H1 (cell line): Measurements from ENCODE around the gene ATG16L1. TPM values are rescaled to one million over a fixed set of nuclear protein-coding genes. Genes with fewer than 3 reads are reported as not detected.
A peak's percentile ranks its signal among the peaks of the same experiment; 100 is the strongest.

Experiments
- CTCF ChIA-PET: fragments of 300-600 bp; sonication (Branson Sonifier 250); formaldehyde crosslinking; loops from one replicate; lab custom pipeline; 2021; ENCODE audit not compliant: partially characterized antibody; lab: Charles Lee
- POLR2A ChIA-PET: fragments of 300-600 bp; sonication (Branson Sonifier 250); formaldehyde crosslinking; loops from one replicate; lab custom pipeline; 2021; ENCODE audit warnings: inconsistent platforms; ENCODE audit not compliant: partially characterized antibody; lab: Charles Lee
- DNase-seq, 2 experiments: peaks; one replicate each; pipeline versions ENCODE4 v3.0.0 to v3.0.0-alpha.2; 2010 to 2022; ENCODE audit warnings: low spot score in 2 of 2, low read depth in 1 of 2, mixed read lengths in 1 of 2
- FAIRE-seq: peaks from 2 replicates; lab custom pipeline; 2011; peaks lifted over from hg19 to GRCh38; lab: Jason Lieb, UNC
- H2AFZ ChIP-seq: 2 replicates; pipeline ENCODE4 v1.8.1; 2012; ENCODE audit warnings: low read length, inconsistent platforms
- H2AK5ac ChIP-seq: 2 replicates; pipeline ENCODE4 v1.6.1; 2013; ENCODE audit warnings: low read depth, low read length
- H2BK120ac ChIP-seq: replicated peaks from 2 replicates; pipeline ENCODE3; 2013; ENCODE audit warnings: low read depth, low read length, inconsistent platforms
- H2BK12ac ChIP-seq: 2 replicates; pipeline ENCODE4 v1.6.1; 2013; ENCODE audit warnings: low read depth, low read length
- H2BK15ac ChIP-seq: 2 replicates; pipeline ENCODE4 v1.6.1; 2013; ENCODE audit warnings: low read length
- H2BK20ac ChIP-seq: 2 replicates; pipeline ENCODE4 v1.6.1; 2013; ENCODE audit warnings: low read length
- H2BK5ac ChIP-seq: 2 replicates; pipeline ENCODE4 v1.6.1; 2013; ENCODE audit warnings: low read depth, low read length
- H3K14ac ChIP-seq: 2 replicates; pipeline ENCODE4 v1.6.1; 2013; ENCODE audit warnings: inconsistent platforms; ENCODE audit not compliant: insufficient read length
- H3K18ac ChIP-seq: 2 replicates; pipeline ENCODE4 v1.6.1; 2013; ENCODE audit warnings: low read length; ENCODE audit errors: extremely low read depth
- H3K23ac ChIP-seq: 2 replicates; pipeline ENCODE4 v1.6.1; 2013; ENCODE audit warnings: inconsistent platforms; ENCODE audit not compliant: insufficient read length
- H3K23me2 ChIP-seq: 2 replicates; pipeline ENCODE4 v1.6.1; 2013; ENCODE audit warnings: low read depth, low read length
- H3K27ac ChIP-seq: 2 replicates; pipeline ENCODE4 v1.6.1; 2011; ENCODE audit warnings: low read depth, low read length, inconsistent platforms
- H3K27me3 ChIP-seq, 4 experiments: replicated peaks in 1 of 4; 1 replicate in 1 of 4; 2 replicates in 3 of 4; pipeline versions ENCODE4 v1.6.1 to v1.8.1; 2011 to 2013; ENCODE audit warnings: low read length in 3 of 4, mild to moderate bottlenecking in 3 of 4, inconsistent platforms in 2 of 4, mixed read lengths in 2 of 4, moderate library complexity in 1 of 4; ENCODE audit not compliant: control insufficient read depth in 3 of 4, insufficient read depth in 3 of 4; ENCODE audit errors: extremely low read depth in 1 of 4
- H3K36me3 ChIP-seq, 4 experiments: 2 replicates each; pipeline versions ENCODE4 v1.6.1 to v1.8.1; 2011 to 2013; ENCODE audit warnings: mild to moderate bottlenecking in 4 of 4, low read length in 3 of 4, moderate library complexity in 2 of 4, control low read depth in 1 of 4, inconsistent platforms in 1 of 4; ENCODE audit not compliant: insufficient read depth in 4 of 4, control insufficient read depth in 2 of 4
- H3K4ac ChIP-seq: replicated peaks from 2 replicates; pipeline ENCODE3; 2013; ENCODE audit warnings: low read length, low read depth, mixed read lengths, inconsistent platforms; ENCODE audit not compliant: insufficient read length
- H3K4me1 ChIP-seq, 4 experiments: replicated peaks in 1 of 4; 1 replicate in 1 of 4; 2 replicates in 3 of 4; pipeline versions ENCODE4 v1.6.1 to v1.8.1; 2011 to 2013; ENCODE audit warnings: low read length in 3 of 4, inconsistent platforms in 2 of 4, mixed read lengths in 1 of 4; ENCODE audit not compliant: insufficient read depth in 4 of 4, control insufficient read depth in 3 of 4
- H3K4me2 ChIP-seq, 2 experiments: 2 replicates each; pipeline versions ENCODE4 v1.6.1 to v1.8.1; 2011 to 2013; ENCODE audit warnings: low read depth in 2 of 2, low read length in 2 of 2, control low read depth in 1 of 2, inconsistent platforms in 1 of 2, mild to moderate bottlenecking in 1 of 2; ENCODE audit not compliant: insufficient read depth in 1 of 2
- H3K4me3 ChIP-seq, 4 experiments: fragments of 200-600, 300-600 bp in 1 of 4; sonication (generic), shearing (Covaris generic), sonication (Bioruptor Twin) in 1 of 4; 2 replicates each; pipeline versions ENCODE4 v1.5.1 to v1.8.1; 2011 to 2016; ENCODE audit warnings: low read length in 4 of 4, low read depth in 3 of 4, control low read depth in 2 of 4, inconsistent platforms in 2 of 4, mild to moderate bottlenecking in 2 of 4, mixed read lengths in 1 of 4, moderate library complexity in 1 of 4; ENCODE audit not compliant: insufficient read depth in 2 of 4; ENCODE audit errors: extremely low read depth in 1 of 4
- H3K56ac ChIP-seq: replicated peaks from 2 replicates; pipeline ENCODE3; 2013; ENCODE audit warnings: low read depth, mild to moderate bottlenecking, mixed read lengths, low read length, inconsistent platforms; ENCODE audit not compliant: insufficient read length
- H3K79me1 ChIP-seq: 2 replicates; pipeline ENCODE4 v1.6.1; 2013; ENCODE audit warnings: low read depth, low read length, control low read depth
- H3K79me2 ChIP-seq, 2 experiments: 2 replicates each; pipeline versions ENCODE4 v1.6.1 to v1.8.1; 2012 to 2013; ENCODE audit warnings: low read length in 2 of 2, mild to moderate bottlenecking in 2 of 2, inconsistent platforms in 1 of 2; ENCODE audit not compliant: insufficient read depth in 2 of 2, control insufficient read depth in 1 of 2
- H3K9ac ChIP-seq, 4 experiments: replicated peaks in 1 of 4; 1 replicate in 1 of 4; 2 replicates in 3 of 4; pipeline versions ENCODE4 v1.6.1 to v1.8.1; 2011 to 2013; ENCODE audit warnings: low read depth in 3 of 4, low read length in 3 of 4, control low read depth in 2 of 4, mild to moderate bottlenecking in 2 of 4, moderate library complexity in 2 of 4, inconsistent platforms in 1 of 4; ENCODE audit errors: extremely low read depth in 1 of 4
- H3K9me3 ChIP-seq, 2 experiments: 2 replicates each; pipeline versions ENCODE4 v1.6.1 to v1.8.1; 2012 to 2013; ENCODE audit warnings: mild to moderate bottlenecking in 2 of 2, moderate library complexity in 2 of 2, control low read depth in 1 of 2, inconsistent platforms in 1 of 2, low read depth in 1 of 2, low read length in 1 of 2, mixed read lengths in 1 of 2; ENCODE audit not compliant: insufficient read depth in 2 of 2
- H4K20me1 ChIP-seq, 2 experiments: replicated peaks in 1 of 2; 2 replicates each; pipeline versions ENCODE3 to v1.8.1; 2011 to 2013; ENCODE audit warnings: inconsistent platforms in 2 of 2, low read length in 2 of 2, mild to moderate bottlenecking in 1 of 2; ENCODE audit not compliant: insufficient read depth in 2 of 2, control insufficient read depth in 1 of 2
- H4K5ac ChIP-seq: 2 replicates; pipeline ENCODE4 v1.6.1; 2013; ENCODE audit warnings: low read length, low read depth, mixed read lengths, inconsistent platforms; ENCODE audit not compliant: insufficient read length
- H4K8ac ChIP-seq: 2 replicates; pipeline ENCODE4 v1.8.0; 2013; ENCODE audit warnings: mild to moderate bottlenecking, moderate library complexity, low read length, inconsistent platforms; ENCODE audit not compliant: insufficient read depth; ENCODE audit errors: extremely low read depth
- H4K91ac ChIP-seq: replicated peaks from 2 replicates; pipeline ENCODE3; 2013; ENCODE audit warnings: low read length, mixed read lengths, inconsistent platforms; ENCODE audit not compliant: insufficient read length
- ATF3 ChIP-seq: IDR thresholded peaks from 2 replicates; pipeline ENCODE4 v1.6.1; 2011; ENCODE audit warnings: low read depth, mild to moderate bottlenecking, low read length; ENCODE audit not compliant: insufficient read depth
- CHD1 ChIP-seq: IDR thresholded peaks from 2 replicates; pipeline ENCODE4 v1.6.1; 2012; ENCODE audit warnings: low read depth, low read length, improper control_type of control experiment
- HDAC2 ChIP-seq, 2 experiments: fragments of 300-600 bp in 1 of 2; sonication (generic) in 1 of 2; IDR thresholded peaks; 2 replicates each; pipeline ENCODE4 v1.6.1; 2011 to 2012; ENCODE audit warnings: low read depth in 2 of 2, low read length in 2 of 2, mild to moderate bottlenecking in 2 of 2, moderate library complexity in 2 of 2, borderline replicate concordance in 1 of 2, inconsistent platforms in 1 of 2
- POU5F1 ChIP-seq: IDR thresholded peaks from 2 replicates; pipeline ENCODE4 v1.6.1; 2011; ENCODE audit warnings: low read depth, mild to moderate bottlenecking, low read length, moderate library complexity
- RFX5 ChIP-seq: IDR thresholded peaks from 2 replicates; pipeline ENCODE4 v1.6.1; 2011; ENCODE audit warnings: low read depth, low read length, improper control_type of control experiment, borderline replicate concordance
- SRF ChIP-seq: IDR thresholded peaks from 2 replicates; pipeline ENCODE4 v1.6.1; 2011; ENCODE audit warnings: mild to moderate bottlenecking, low read depth, low read length, moderate library complexity
- TAF7 ChIP-seq: optimal IDR thresholded peaks from 2 replicates; pipeline ENCODE3; 2011; ENCODE audit warnings: low read depth, mild to moderate bottlenecking, inconsistent platforms, low read length, moderate library complexity, borderline replicate concordance
- ZNF274 ChIP-seq: IDR thresholded peaks from 2 replicates; pipeline ENCODE4 v1.7.0; 2012; ENCODE audit warnings: low read length, borderline replicate concordance; ENCODE audit errors: extremely low read depth
- WGBS, 2 experiments: shearing (Covaris generic) in 1 of 2; methylation state at CpG; one replicate each; pipeline versions ENCODE4 v1.1.6 to v1.1.7; 2013 to 2015; ENCODE audit warnings: low lambda C conversion rate in 2 of 2, mixed read lengths in 2 of 2, inconsistent platforms in 1 of 2, low coverage in 1 of 2, missing lambda C conversion rate in 1 of 2; ENCODE audit not compliant: insufficient replicate concordance in 2 of 2, insufficient coverage in 1 of 2, insufficient read length in 1 of 2; ENCODE audit errors: extremely low coverage in 1 of 2, missing lambda C conversion rate in 1 of 2; 5-methylcytosine and 5-hydroxymethylcytosine counted together
- polyA plus RNA-seq, 7 experiments: library from polyadenylated mRNA; depleted of rRNA in 3 of 7; stranded (reverse) in 5 of 7; unstranded in 2 of 7; fragments of >200 nt in 5 of 7; fragments of 200-250 nt in 2 of 7; gene quantifications; 1 replicate in 5 of 7; 2 replicates in 1 of 7; 4 replicates in 1 of 7; pipeline versions ENCODE4 v1.2.1 to v1.2.3, GENCODE V29; 2011 to 2013; ENCODE audit warnings: missing spikeins in 2 of 7, mixed read lengths in 2 of 7
- total RNA-seq: library from RNA; stranded (reverse); fragmentation: NEBNext Ultra II Directional; extraction: Animal tissue kit (Norgen Biotek cat#: 25700); gene quantifications from 2 replicates; pipeline ENCODE4 v1.2.1, GENCODE V29; 2021
- TF ChIP-seq, protein P1 (sequence below), 3 experiments: IDR thresholded peaks; 1 replicate in 2 of 3; 2 replicates in 1 of 3; pipeline versions ENCODE4 v1.5.1 to v1.6.1; 2011; ENCODE audit warnings: low read length in 3 of 3, mild to moderate bottlenecking in 3 of 3, inconsistent platforms in 2 of 3, low read depth in 1 of 3, moderate library complexity in 1 of 3; ENCODE audit not compliant: insufficient read depth in 1 of 3; ENCODE audit errors: control extremely low read depth in 1 of 3

Gene ATG16L1
- total and polyA plus RNA-seq, 2 of the 8 experiments (the other 6 are each of a cell fraction or from before 2014, with no cell fraction given), result 18.3 to 31.0 TPM

GRCh38 chr2:233210281-233210680 lies 41.2 kb upstream of the ATG16L1 start:
- H3K23me2 ChIP-seq, result no peaks in the 10 kb centered on the region
- POLR2A ChIA-PET, result interaction anchor here (0.6 to 1.0 kb wide), 3 partner anchors 8 to 88 kb away, joined by 3 to 4 read pairs (median 3); no protein-coding TSS in a partner anchor
- peak overlapping the region; percentile 52; the same call in 1 of the 2 replicates for H3K18ac ChIP-seq
- no peak overlapping the region for H2BK15ac ChIP-seq
- peak overlapping the region; percentile 5 for H4K91ac ChIP-seq
- no peak overlapping the region for H2BK120ac ChIP-seq
- H3K79me1 ChIP-seq, result no peaks in the 10 kb centered on the region
- 0 out of 4 replicates have a peak overlapping the region, but pooled peaks of 1 of the 2 experiments have one; percentile 28 for H3K4me2 ChIP-seq
- no peak overlapping the region for H3K4ac ChIP-seq
- DNase-seq (no peak), FAIRE-seq (no peak)
- no peaks in the 10 kb centered on the region for H3K27me3 ChIP-seq
- no peak overlapping the region for H3K4me3 ChIP-seq
- H3K4me1 ChIP-seq, result peaks cover 6 to 18% (median 16%) of the 10 kb centered on the region in 4 experiments
- no peak overlapping the region for H4K5ac ChIP-seq
- no peak overlapping the region for H2AFZ ChIP-seq
- TF ChIP-seq TAF7, result no peak
- TF ChIP-seq ATF3, result no peak
- TF ChIP-seq SRF, result no peak
- no peak for TF ChIP-seq ZNF274
- no peak for TF ChIP-seq POU5F1
- TF ChIP-seq HDAC2 (IDR thresholded peaks at IDR 0.05; ENCODE audit: borderline replicate concordance in 1 of 2, low read depth in 2 of 2, low read length in 2 of 2), result no peak
- TF ChIP-seq RFX5, result no peak
- TF ChIP-seq, protein P1, sequence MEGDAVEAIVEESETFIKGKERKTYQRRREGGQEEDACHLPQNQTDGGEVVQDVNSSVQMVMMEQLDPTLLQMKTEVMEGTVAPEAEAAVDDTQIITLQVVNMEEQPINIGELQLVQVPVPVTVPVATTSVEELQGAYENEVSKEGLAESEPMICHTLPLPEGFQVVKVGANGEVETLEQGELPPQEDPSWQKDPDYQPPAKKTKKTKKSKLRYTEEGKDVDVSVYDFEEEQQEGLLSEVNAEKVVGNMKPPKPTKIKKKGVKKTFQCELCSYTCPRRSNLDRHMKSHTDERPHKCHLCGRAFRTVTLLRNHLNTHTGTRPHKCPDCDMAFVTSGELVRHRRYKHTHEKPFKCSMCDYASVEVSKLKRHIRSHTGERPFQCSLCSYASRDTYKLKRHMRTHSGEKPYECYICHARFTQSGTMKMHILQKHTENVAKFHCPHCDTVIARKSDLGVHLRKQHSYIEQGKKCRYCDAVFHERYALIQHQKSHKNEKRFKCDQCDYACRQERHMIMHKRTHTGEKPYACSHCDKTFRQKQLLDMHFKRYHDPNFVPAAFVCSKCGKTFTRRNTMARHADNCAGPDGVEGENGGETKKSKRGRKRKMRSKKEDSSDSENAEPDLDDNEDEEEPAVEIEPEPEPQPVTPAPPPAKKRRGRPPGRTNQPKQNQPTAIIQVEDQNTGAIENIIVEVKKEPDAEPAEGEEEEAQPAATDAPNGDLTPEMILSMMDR (IDR thresholded peaks at IDR 0.05; ENCODE audit: control extremely low read depth in 1 of 3, insufficient read depth in 1 of 3, low read depth in 1 of 3, low read length in 3 of 3), result no peak
- TF ChIP-seq CHD1, result no peak
- no peak overlapping the region for H3K56ac ChIP-seq
- no peak overlapping the region for H3K27ac ChIP-seq
- no peaks in the 10 kb centered on the region for H3K36me3 ChIP-seq
- peak overlapping the region; percentile 73; the same call in 1 of the 2 replicates for H2BK20ac ChIP-seq
- peak overlapping the region; percentile 55; the same call in 1 of the 2 replicates for H2BK5ac ChIP-seq
- H4K20me1 ChIP-seq, result no peaks in the 10 kb centered on the region
- H3K9me3 ChIP-seq, result no peaks in the 10 kb centered on the region
- peak overlapping the region; percentile 93; the same call in 1 of the 2 replicates for H2BK12ac ChIP-seq
- H4K8ac ChIP-seq, result no peak overlapping the region
- peak overlapping the region; percentile 85 for H2AK5ac ChIP-seq
- H3K79me2 ChIP-seq, result no peaks in the 10 kb centered on the region
- no peak overlapping the region for H3K23ac ChIP-seq
- CTCF ChIA-PET, result interaction anchor here (1.1 to 2.1 kb wide), 10 partner anchors 8 to 182 kb away, joined by 3 to 13 read pairs (median 5); no protein-coding TSS in a partner anchor
- WGBS, 2 experiments, result 86% methylated on average over 8 of the region's 8 CpGs; no CpG with 5 or more reads in 1 of the 2 experiments
- no peak overlapping the region for H3K14ac ChIP-seq
- H3K9ac ChIP-seq, result no peak overlapping the region
